GM23338 (cell line): ENCODE data around the gene BCAS3. TPM values are rescaled to one million over a fixed set of nuclear protein-coding genes. Genes with fewer than 3 reads are reported as not detected.
A peak's percentile ranks its signal among the peaks of the same experiment; 100 is the strongest.

Experiments
- ATAC-seq: fragments of 200-7000 bp; cut with Tn5 transposase; 3 replicates; pipeline ENCODE4 v1.9.1; 2020
- DNase-seq: peaks from one replicate; pipeline ENCODE4 v3.0.0-alpha.2; 2015; ENCODE audit warnings: low spot score
- H2AFZ ChIP-seq: fragments of 200-600 bp; sonication (generic); 2 replicates; pipeline ENCODE4 v1.8.0; 2016; ENCODE audit warnings: antibody characterized with exemption, mild to moderate bottlenecking, moderate library complexity
- H3F3A ChIP-seq: fragments of 200-600 bp; sonication (generic); replicated peaks from 2 replicates; pipeline ENCODE4 v1.8.0; 2017; ENCODE audit warnings: antibody characterized with exemption, mixed run types, low read depth
- H3K27ac ChIP-seq: fragments of 200-600 bp; sonication (generic); 2 replicates; pipeline ENCODE4 v1.6.1; 2016; ENCODE audit warnings: low read depth
- H3K27me3 ChIP-seq: fragments of 200-600 bp; sonication (generic); 2 replicates; pipeline ENCODE4 v1.8.0; 2016; ENCODE audit warnings: mild to moderate bottlenecking, mixed run types, moderate library complexity; ENCODE audit not compliant: insufficient read depth
- H3K36me3 ChIP-seq: fragments of 200-600 bp; sonication (generic); 2 replicates; pipeline ENCODE4 v1.8.0; 2016; ENCODE audit warnings: mild to moderate bottlenecking; ENCODE audit not compliant: insufficient read depth
- H3K4me1 ChIP-seq: fragments of 200-600 bp; sonication (generic); 2 replicates; pipeline ENCODE4 v1.8.0; 2016; ENCODE audit warnings: mild to moderate bottlenecking, moderate library complexity; ENCODE audit not compliant: insufficient read depth
- H3K4me2 ChIP-seq: fragments of 200-600 bp; sonication (generic); 2 replicates; pipeline ENCODE4 v1.7.1; 2017; ENCODE audit warnings: mixed run types
- H3K4me3 ChIP-seq: fragments of 200-600 bp; sonication (generic); 2 replicates; pipeline ENCODE4 v1.6.1; 2016; ENCODE audit warnings: mixed run types
- H3K79me2 ChIP-seq: fragments of 200-600 bp; sonication (generic); replicated peaks from 2 replicates; pipeline ENCODE4 v1.8.0; 2017; ENCODE audit warnings: mild to moderate bottlenecking; ENCODE audit not compliant: insufficient read depth
- H3K9me2 ChIP-seq: fragments of 200-600 bp; sonication (generic); 2 replicates; pipeline ENCODE4 v1.8.0; 2017; ENCODE audit not compliant: insufficient read depth
- H4K20me1 ChIP-seq: fragments of 200-600 bp; sonication (generic); replicated peaks from 2 replicates; pipeline ENCODE4 v1.8.0; 2017; ENCODE audit warnings: mild to moderate bottlenecking; ENCODE audit not compliant: insufficient read depth
- H3K27ac Mint-ChIP-seq: 2 replicates; pipeline ENCODE4 v1.8.0; 2020; ENCODE audit warnings: inconsistent platforms, mild to moderate bottlenecking, moderate library complexity, mixed read lengths
- H3K27me3 Mint-ChIP-seq: 3 replicates; pipeline ENCODE4 v1.8.0; 2022; ENCODE audit warnings: low read depth, mild to moderate bottlenecking, moderate library complexity, mixed read lengths, inconsistent platforms; ENCODE audit not compliant: insufficient read depth, poor library complexity
- H3K36me3 Mint-ChIP-seq: 3 replicates; pipeline ENCODE4 v1.8.0; 2021; ENCODE audit warnings: low read depth, mild to moderate bottlenecking, inconsistent platforms, moderate library complexity, mixed read lengths
- H3K4me1 Mint-ChIP-seq: 3 replicates; pipeline ENCODE4 v1.8.0; 2020; ENCODE audit warnings: mild to moderate bottlenecking, inconsistent platforms, mixed read lengths
- H3K4me3 Mint-ChIP-seq: 3 replicates; pipeline ENCODE4 v1.8.0; 2021; ENCODE audit warnings: moderate library complexity, mild to moderate bottlenecking, inconsistent platforms, mixed read lengths
- H3K9me3 Mint-ChIP-seq: 3 replicates; pipeline ENCODE4 v1.8.0; 2020; ENCODE audit warnings: moderate library complexity, mild to moderate bottlenecking, inconsistent platforms, mixed read lengths
- CREB1 ChIP-seq: fragments of 250-450 bp; sonication (Bioruptor Pico); IDR thresholded peaks from 2 replicates; pipeline ENCODE4 v1.5.0; 2020; ENCODE audit warnings: low read depth, mild to moderate bottlenecking, moderate library complexity
- CTCF ChIP-seq, 2 experiments: fragments of 200-600 bp in 1 of 2; sonication (generic) in 1 of 2; conservative IDR thresholded peaks; 2 replicates each; pipeline versions ENCODE4 v1.5.1 to v1.6.1; 2016 to 2017; ENCODE audit warnings: antibody characterized with exemption in 2 of 2, low read depth in 2 of 2, mild to moderate bottlenecking in 2 of 2, moderate library complexity in 1 of 2
- ETS1 ChIP-seq: IDR thresholded peaks from 2 replicates; pipeline ENCODE4 v1.6.1; 2016; ENCODE audit warnings: antibody characterized with exemption
- EZH2 ChIP-seq: fragments of 200-600 bp; sonication (generic); IDR thresholded peaks from one replicate; pipeline ENCODE4 v1.8.0; 2017; ENCODE audit warnings: antibody characterized with exemption, mild to moderate bottlenecking, low read depth; ENCODE audit not compliant: unreplicated experiment
- EZH2phosphoT487 ChIP-seq: fragments of 200-600 bp; sonication (generic); IDR thresholded peaks from one replicate; pipeline ENCODE4 v1.8.1; 2018; ENCODE audit warnings: antibody characterized with exemption; ENCODE audit not compliant: unreplicated experiment
- JUNB ChIP-seq: IDR thresholded peaks from one replicate; pipeline ENCODE4 v1.6.1; 2016; ENCODE audit warnings: antibody characterized with exemption; ENCODE audit not compliant: unreplicated experiment
- NANOG ChIP-seq: IDR thresholded peaks from 2 replicates; pipeline ENCODE4 v1.6.1; 2016; ENCODE audit warnings: antibody characterized with exemption, borderline replicate concordance
- POLR2AphosphoS5 ChIP-seq: IDR thresholded peaks from 2 replicates; pipeline ENCODE4 v1.6.1; 2016; ENCODE audit warnings: antibody characterized with exemption, low read depth
- REST ChIP-seq: IDR thresholded peaks from one replicate; pipeline ENCODE4 v1.6.1; 2018; ENCODE audit warnings: antibody characterized with exemption; ENCODE audit not compliant: unreplicated experiment
- STAT1 ChIP-seq: IDR thresholded peaks from one replicate; pipeline ENCODE4 v1.6.1; 2016; ENCODE audit warnings: antibody characterized with exemption; ENCODE audit not compliant: unreplicated experiment
- ZNF114 ChIP-seq: fragments of 250-450 bp; sonication (Bioruptor Pico); IDR thresholded peaks from 2 replicates; pipeline ENCODE4 v1.5.0; 2020; ENCODE audit warnings: mild to moderate bottlenecking, moderate library complexity
- ZNF331 ChIP-seq: fragments of 250-450 bp; sonication (Bioruptor Pico); IDR thresholded peaks from 2 replicates; pipeline ENCODE4 v1.5.0; 2020; ENCODE audit warnings: low read depth, mild to moderate bottlenecking, moderate library complexity
- polyA plus RNA-seq: library from polyadenylated mRNA; unstranded; fragments of >200 nt; fragmentation: Nextera tagmentation; extraction: Ambion mirVana; gene quantifications from 2 replicates; pipeline ENCODE4 v1.2.1, GENCODE V29; 2016
- total RNA-seq: library from RNA; depleted of rRNA; stranded (reverse); fragments of >200 nt; shearing (Covaris generic); gene quantifications from 2 replicates; pipeline ENCODE4 v1.2.3, GENCODE V29; 2014

The BCAS3 gene
- total and polyA plus RNA-seq, 2 experiments from 2014 or later: 8.2 to 28.0 TPM

- no peak for TF ChIP-seq ZNF331 (CRISPR knock-in tag)
- TF ChIP-seq NANOG: no peak
- no peak for TF ChIP-seq EZH2
- no peak for TF ChIP-seq ETS1
- no peak for TF ChIP-seq ZNF114 (CRISPR knock-in tag)
- TF ChIP-seq JUNB: no peak
- no peak for TF ChIP-seq POLR2AphosphoS5
Observed at GRCh38 chr17:61294286-61294685, 616.6 kb downstream of the BCAS3 start (continued).

GRCh38 chr17:61294777-61295176, 617.1 kb downstream of the BCAS3 start:
- TF ChIP-seq ZNF114 (CRISPR knock-in tag) (no peak), CREB1 (CRISPR knock-in tag) (no peak), NANOG (no peak), ZNF331 (CRISPR knock-in tag) (no peak), JUNB (no peak), ETS1 (no peak)
- H3K4me3 ChIP-seq: no peak overlapping the region
- H3K27ac Mint-ChIP-seq: 0 out of 2 replicates have a peak overlapping the region, but pooled peaks have one; percentile 32
- H3K36me3 ChIP-seq: no peaks in the 10 kb centered on the region
- ATAC-seq (no peak; the same call in 2 of the 3 replicates), DNase-seq (no peak)
- H3K36me3 Mint-ChIP-seq: no peaks in the 10 kb centered on the region
- no peaks in the 10 kb centered on the region for H3F3A ChIP-seq
- no peaks in the 10 kb centered on the region for H3K27me3 ChIP-seq
- no peaks in the 10 kb centered on the region for H3K9me2 ChIP-seq
- no peaks in the 10 kb centered on the region for H3K9me3 Mint-ChIP-seq
- no peaks in the 10 kb centered on the region for H3K79me2 ChIP-seq
- H4K20me1 ChIP-seq: no peaks in the 10 kb centered on the region
- 0 out of 2 replicates have a peak, but pooled peaks cover 10% of the 10 kb centered on the region for H3K4me1 ChIP-seq
- H3K27ac ChIP-seq: 0 out of 2 replicates have a peak overlapping the region, but pooled peaks have one; percentile 9
- H3K4me1 Mint-ChIP-seq: peaks cover 8% of the 10 kb centered on the region; the same call in 2 of the 3 replicates
- H2AFZ ChIP-seq: no peak overlapping the region
- H3K4me2 ChIP-seq: no peak overlapping the region
- no peaks in the 10 kb centered on the region for H3K27me3 Mint-ChIP-seq
- H3K4me3 Mint-ChIP-seq: no peak overlapping the region

GRCh38 chr17:61296058-61296457, 618.4 kb downstream of the BCAS3 start:
- H3K27me3 ChIP-seq: no peaks in the 10 kb centered on the region
- peaks cover 8% of the 10 kb centered on the region; the same call in 2 of the 3 replicates for H3K4me1 Mint-ChIP-seq
- H2AFZ ChIP-seq: no peak overlapping the region
- H3K4me3 ChIP-seq: no peak overlapping the region
- H3K27ac Mint-ChIP-seq: no peak overlapping the region
- H3K36me3 Mint-ChIP-seq: no peaks in the 10 kb centered on the region
- no peak overlapping the region for H3K27ac ChIP-seq
- H3K4me3 Mint-ChIP-seq: no peak overlapping the region
- H3K4me1 ChIP-seq: peaks cover 9% of the 10 kb centered on the region; the same call in 1 of the 2 replicates
- DNase-seq (no peak), ATAC-seq (no peak)
- H3K36me3 ChIP-seq: no peaks in the 10 kb centered on the region
- no peaks in the 10 kb centered on the region for H4K20me1 ChIP-seq
- H3K27me3 Mint-ChIP-seq: no peaks in the 10 kb centered on the region
- no peak overlapping the region for H3K4me2 ChIP-seq
- TF ChIP-seq POLR2AphosphoS5 (no peak), ZNF331 (CRISPR knock-in tag) (no peak), CTCF (conservative IDR thresholded peaks at IDR 0.05; ENCODE audit: low read depth in 2 of 2) (no peak), REST (no peak), ETS1 (no peak), NANOG (no peak), STAT1 (no peak), EZH2phosphoT487 (no peak), EZH2 (no peak)
- no peaks in the 10 kb centered on the region for H3K79me2 ChIP-seq
- no peaks in the 10 kb centered on the region for H3K9me2 ChIP-seq
- H3F3A ChIP-seq: no peaks in the 10 kb centered on the region
- no peaks in the 10 kb centered on the region for H3K9me3 Mint-ChIP-seq
